K562 (cell line): ENCODE measurements around the gene BCL6B.

Experiments
- ETV6 ChIP-seq, 3 experiments: fragments of 150-350 bp in 1 of 3; sonication (generic) in 1 of 3; formaldehyde crosslinking in 1 of 3; IDR thresholded peaks; 2 replicates each; pipeline versions ENCODE4 v1.6.1 to v1.8.0; 2014 to 2022; ENCODE audit warnings: borderline replicate concordance in 2 of 3, low read depth in 2 of 3, antibody characterized with exemption in 1 of 3, low read length in 1 of 3, mild to moderate bottlenecking in 1 of 3, missing genetic modification reagents in 1 of 3
- KAT7 ChIP-seq: sonication (generic); formaldehyde crosslinking; IDR thresholded peaks from 2 replicates; pipeline ENCODE4 v1.8.0; 2022; ENCODE audit warnings: missing genetic modification reagents, mild to moderate bottlenecking, borderline replicate concordance
- NR4A1 ChIP-seq, 2 experiments: fragments of 250-450 bp in 1 of 2; fragments of 450-650 bp in 1 of 2; sonication (Bioruptor Pico) in 1 of 2; IDR thresholded peaks; 2 replicates each; pipeline versions ENCODE4 v1.4.0 to v1.6.1; 2016 to 2020; ENCODE audit warnings: mild to moderate bottlenecking in 2 of 2, missing compliant biosample characterization in 1 of 2, missing genetic modification characterization in 1 of 2, moderate library complexity in 1 of 2
- POLR2A ChIP-seq: fragments of 450-650 bp; conservative IDR thresholded peaks from 2 replicates; pipeline ENCODE4 v1.6.1; 2016
- SP1 ChIP-seq: sonication (generic); formaldehyde crosslinking; IDR thresholded peaks from 2 replicates; pipeline ENCODE4 v1.8.1; 2022; ENCODE audit warnings: mild to moderate bottlenecking, missing genetic modification reagents

DNA sequence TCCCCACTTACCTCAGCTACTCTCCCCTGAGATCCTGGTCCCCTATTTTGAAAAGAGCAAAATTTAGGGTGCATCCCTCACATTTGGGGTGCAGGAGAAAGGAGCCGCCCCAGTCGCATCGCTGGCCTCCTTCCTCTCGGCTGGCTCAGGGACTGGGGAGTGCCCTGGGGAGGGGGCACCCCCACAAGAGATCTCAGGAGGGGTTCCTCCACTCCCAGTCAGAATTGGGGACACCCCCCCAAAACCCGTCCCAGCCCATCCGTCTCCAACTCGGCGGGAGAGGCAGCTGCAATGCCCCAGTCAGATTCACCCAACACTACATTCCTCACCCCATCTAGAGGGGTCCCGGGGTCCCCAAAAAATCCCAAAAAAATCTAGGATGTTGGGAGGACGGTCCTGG lies 3.5 kb upstream of the BCL6B start:
- TF ChIP-seq NR4A1 (CRISPR knock-in tag; IDR thresholded peaks at IDR 0.05) (no peak), NR4A1 (tag; IDR thresholded peaks at IDR 0.05) (no peak), SP1 (CRISPR knock-in tag) (no peak), ETV6 (IDR thresholded peaks at IDR 0.05; ENCODE audit: borderline replicate concordance in 1 of 2, low read depth in 2 of 2, low read length in 1 of 2) (no peak), ETV6 (CRISPR knock-in tag; IDR thresholded peaks at IDR 0.05; ENCODE audit: borderline replicate concordance) (no peak), POLR2A (no peak), KAT7 (CRISPR knock-in tag) (no peak)
